OCI-LY7 (cell line): ENCODE measurements around the gene TTC39A. TPM values are rescaled to one million over a fixed set of nuclear protein-coding genes. Genes with fewer than 3 reads are reported as not detected.

Source experiments
- BruUV-seq: library from RNA; stranded (reverse); fragments of 400-500 nt; replicated peaks from 2 replicates; lab custom pipeline; 2021; lab: Mats Ljungman, UMichigan
- CTCF ChIA-PET: fragments of 300-600 bp; sonication (Branson Sonifier 250); formaldehyde crosslinking; loops from one replicate; lab custom pipeline; 2022; ENCODE audit warnings: antibody characterized with exemption; ENCODE audit not compliant: unreplicated experiment; lab: Charles Lee
- POLR2A ChIA-PET: fragments of 300-600 bp; sonication (Branson Sonifier 250); formaldehyde crosslinking; loops from one replicate; lab custom pipeline; 2022; ENCODE audit warnings: antibody characterized with exemption; lab: Charles Lee
- DNase-seq: peaks from one replicate; pipeline ENCODE4 v3.0.0-alpha.2; 2015; ENCODE audit warnings: low spot score
- H2AFZ ChIP-seq: fragments of 200-600 bp; sonication (generic), shearing (Covaris generic); 2 replicates; pipeline ENCODE4 v1.6.1; 2014; ENCODE audit warnings: mild to moderate bottlenecking, antibody characterized with exemption, low read length, moderate library complexity
- H3K27ac ChIP-seq: fragments of 200-600 bp; sonication (generic); 2 replicates; pipeline ENCODE4 v1.5.1; 2014; ENCODE audit warnings: mixed run types, low read depth, mild to moderate bottlenecking, moderate library complexity, low read length, inconsistent platforms; ENCODE audit not compliant: poor library complexity, severe bottlenecking
- H3K36me3 ChIP-seq: fragments of 200-600 bp; sonication (generic); 2 replicates; pipeline ENCODE4 v1.6.1; 2014; ENCODE audit warnings: mild to moderate bottlenecking, antibody characterized with exemption, low read length, moderate library complexity, mixed read lengths; ENCODE audit not compliant: insufficient read depth
- H3K4me1 ChIP-seq: fragments of 200-600 bp; sonication (generic); 2 replicates; pipeline ENCODE4 v1.5.1; 2014; ENCODE audit warnings: mild to moderate bottlenecking, low read length; ENCODE audit not compliant: insufficient read depth, poor library complexity, severe bottlenecking
- H3K4me2 ChIP-seq: fragments of 200-600 bp; sonication (generic); 2 replicates; pipeline ENCODE4 v1.6.1; 2014; ENCODE audit warnings: mild to moderate bottlenecking, low read length
- H3K4me3 ChIP-seq: fragments of 200-600 bp; sonication (generic); 2 replicates; pipeline ENCODE4 v1.5.1; 2014; ENCODE audit warnings: mild to moderate bottlenecking, low read depth, low read length; ENCODE audit not compliant: poor library complexity, severe bottlenecking
- H3K79me2 ChIP-seq: fragments of 200-600 bp; sonication (generic); 2 replicates; pipeline ENCODE4 v1.6.1; 2016; ENCODE audit warnings: low read depth, mild to moderate bottlenecking, low read length, moderate library complexity, mixed read lengths; ENCODE audit not compliant: insufficient read depth
- H3K9me2 ChIP-seq: fragments of 200-600 bp; sonication (generic); 2 replicates; pipeline ENCODE4 v1.6.1; 2016; ENCODE audit warnings: mild to moderate bottlenecking, low read length, mixed read lengths; ENCODE audit not compliant: insufficient read depth
- H3K9me3 ChIP-seq: fragments of 200-600 bp; sonication (generic); 2 replicates; pipeline ENCODE4 v1.6.1; 2014; ENCODE audit warnings: mild to moderate bottlenecking, mixed run types, low read length, mixed read lengths
- H4K20me1 ChIP-seq: fragments of 200-600 bp; sonication (generic); 2 replicates; pipeline ENCODE4 v1.6.1; 2014; ENCODE audit warnings: mild to moderate bottlenecking, antibody characterized with exemption, low read length, moderate library complexity, mixed read lengths; ENCODE audit not compliant: insufficient read depth
- CTCF ChIP-seq: fragments of 200-600 bp; sonication (generic); conservative IDR thresholded peaks from 2 replicates; pipeline ENCODE4 v1.5.1; 2014; ENCODE audit warnings: mild to moderate bottlenecking, antibody characterized with exemption, low read length, moderate library complexity, mixed read lengths
- EZH2phosphoT487 ChIP-seq: fragments of 200-600 bp; sonication (generic); IDR thresholded peaks from 2 replicates; pipeline ENCODE4 v1.6.1; 2018; ENCODE audit warnings: low read depth, borderline replicate concordance, mild to moderate bottlenecking, mixed run types, antibody characterized with exemption, low read length, moderate library complexity, mixed read lengths
- intact Hi-C: fragments of 100-400 bp; cut with micrococcal nuclease; formaldehyde crosslinking; loops from one replicate; pipeline ENCODE4 v1.10.0; 2022; ENCODE audit not compliant: unreplicated experiment
- total RNA-seq, 2 experiments: library from RNA; depleted of rRNA in 1 of 2; stranded (reverse); fragments of >200 nt in 1 of 2; shearing (Covaris generic) in 1 of 2; gene quantifications; 2 replicates each; pipeline ENCODE4 v1.2.3, GENCODE V29; 2014 to 2022

Gene TTC39A
- total RNA-seq, 2 experiments from 2014 or later = not detected

GRCh38 chr1:51346086-51346942 lies 16.0 kb upstream of the TTC39A start:
- ChIA-PET POLR2A (interaction anchor here (0.6 to 1.2 kb wide), 4 partner anchors 25 to 342 kb away, joined by 3 read pairs; no protein-coding TSS in a partner anchor), CTCF (no interaction called here)

DNA sequence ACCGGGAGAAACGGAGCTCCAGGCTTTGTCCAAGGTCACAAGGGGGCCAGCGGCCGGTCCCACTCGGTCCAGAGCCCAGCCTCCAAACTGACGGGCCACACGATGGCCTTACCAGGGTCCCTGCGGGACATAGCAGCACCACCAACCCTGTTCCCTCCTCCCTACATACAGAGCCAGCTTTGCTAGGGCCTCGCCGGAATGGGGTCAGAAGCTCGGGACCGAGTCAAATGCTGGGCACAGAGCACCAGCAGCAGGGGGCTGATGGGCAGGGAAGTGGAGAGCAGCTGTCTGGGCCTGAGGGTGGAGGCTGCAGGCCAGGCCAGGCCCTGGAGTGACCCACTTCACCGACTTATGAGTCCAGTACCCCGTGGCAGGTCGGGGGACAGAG lies 14.9 kb upstream of the TTC39A start:
- no peak for DNase-seq
- H3K27ac ChIP-seq = no peak overlapping the region
- no peak overlapping the region for H2AFZ ChIP-seq
- no peak overlapping the region for H3K4me2 ChIP-seq
- H3K79me2 ChIP-seq = no peaks in the 10 kb centered on the region
- H3K9me2 ChIP-seq = no peaks in the 10 kb centered on the region
- ChIA-PET CTCF (no interaction called here), POLR2A (interaction anchor here (0.5 to 0.6 kb wide), 2 partner anchors 18 to 161 kb away, joined by 3 read pairs; no protein-coding TSS in a partner anchor)
- no TSS peak for BruUV-seq
- H4K20me1 ChIP-seq = no peaks in the 10 kb centered on the region
- TF ChIP-seq EZH2phosphoT487 = no peak
- no peak for TF ChIP-seq CTCF
- intact Hi-C loops = loop anchor here (10.0 kb wide), 1 partner anchor 430 kb away; no protein-coding TSS in a partner anchor
- no peaks in the 10 kb centered on the region for H3K9me3 ChIP-seq
- no peak overlapping the region for H3K4me3 ChIP-seq
- no peaks in the 10 kb centered on the region for H3K36me3 ChIP-seq
- no peaks in the 10 kb centered on the region for H3K4me1 ChIP-seq

More at GRCh38 chr1:51346086-51346942, 16.0 kb upstream of the TTC39A start:
- no peak for DNase-seq
- intact Hi-C loops = loop anchor here (10.0 kb wide), 1 partner anchor 428 kb away; no protein-coding TSS in a partner anchor
- Histone ChIP-seq H3K4me2 (no peak overlapping the region), H3K4me3 (no peak overlapping the region), H3K4me1 (no peaks in the 10 kb centered on the region), H2AFZ (no peak overlapping the region), H3K9me2 (no peaks in the 10 kb centered on the region), H3K79me2 (no peaks in the 10 kb centered on the region), H4K20me1 (no peaks in the 10 kb centered on the region), H3K36me3 (no peaks in the 10 kb centered on the region), H3K9me3 (no peaks in the 10 kb centered on the region), H3K27ac (no peak overlapping the region)
- no peak for TF ChIP-seq CTCF
- TF ChIP-seq EZH2phosphoT487 = no peak
- no TSS peak for BruUV-seq
